Spleen (tissue), 7 donors: ENCODE results near the gene LYPD4.

ENCODE experiments used
- POLR2A ChIP-seq, 3 donors: fragments of 450-650 bp; IDR thresholded peaks; one replicate each; pipeline ENCODE4 v1.5.1; 2017; ENCODE audit warnings: antibody characterized with exemption in 3 of 3, mild to moderate bottlenecking in 1 of 3
- POLR2AphosphoS5 ChIP-seq, 3 donors: sonication (generic); formaldehyde crosslinking; IDR thresholded peaks; one replicate each; pipeline ENCODE4 v1.5.1; 2017; ENCODE audit warnings: antibody characterized with exemption in 3 of 3
- TF ChIP-seq, protein P1 (sequence below), 11 experiments: fragments of 200-600 bp in 7 of 11; fragments of 450-650 bp in 4 of 11; sonication (generic) in 4 of 11; IDR thresholded peaks in 8 of 11; conservative IDR thresholded peaks in 3 of 11; 1 replicate in 7 of 11; 2 replicates in 4 of 11; pipeline versions ENCODE4 v1.4.0 to v1.8.0; 2016 to 2021; ENCODE audit warnings: antibody characterized with exemption in 11 of 11, inconsistent platforms in 4 of 11, mild to moderate bottlenecking in 1 of 11
- donor health status: DM: no; HTN: no; CAD: no; lungs with moderate emphysema.
- donor health status: DM: no; HTN: no; CAD: no.
- donor health status: DM: no; HTN: no; CAD: no.

DNA sequence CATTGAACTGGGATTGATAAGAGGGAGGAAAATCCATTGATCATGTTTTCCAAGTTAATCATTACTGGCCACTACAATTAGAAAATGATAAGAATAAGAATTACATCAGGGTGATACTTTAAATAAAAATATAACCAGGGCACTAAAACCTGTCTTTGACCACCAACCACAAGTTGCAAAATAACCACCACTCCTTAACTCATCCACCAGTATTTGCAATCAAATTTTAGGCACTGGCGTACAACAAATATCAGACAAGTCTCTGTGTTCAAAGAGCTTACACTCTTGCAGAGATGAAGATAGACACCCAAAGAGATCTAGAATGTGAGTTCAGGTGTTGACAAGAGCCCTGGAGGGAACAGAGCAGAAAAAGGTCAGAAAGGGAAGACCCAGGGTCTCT, 47.6 kb downstream of the LYPD4 start:
- TF ChIP-seq, protein P1, sequence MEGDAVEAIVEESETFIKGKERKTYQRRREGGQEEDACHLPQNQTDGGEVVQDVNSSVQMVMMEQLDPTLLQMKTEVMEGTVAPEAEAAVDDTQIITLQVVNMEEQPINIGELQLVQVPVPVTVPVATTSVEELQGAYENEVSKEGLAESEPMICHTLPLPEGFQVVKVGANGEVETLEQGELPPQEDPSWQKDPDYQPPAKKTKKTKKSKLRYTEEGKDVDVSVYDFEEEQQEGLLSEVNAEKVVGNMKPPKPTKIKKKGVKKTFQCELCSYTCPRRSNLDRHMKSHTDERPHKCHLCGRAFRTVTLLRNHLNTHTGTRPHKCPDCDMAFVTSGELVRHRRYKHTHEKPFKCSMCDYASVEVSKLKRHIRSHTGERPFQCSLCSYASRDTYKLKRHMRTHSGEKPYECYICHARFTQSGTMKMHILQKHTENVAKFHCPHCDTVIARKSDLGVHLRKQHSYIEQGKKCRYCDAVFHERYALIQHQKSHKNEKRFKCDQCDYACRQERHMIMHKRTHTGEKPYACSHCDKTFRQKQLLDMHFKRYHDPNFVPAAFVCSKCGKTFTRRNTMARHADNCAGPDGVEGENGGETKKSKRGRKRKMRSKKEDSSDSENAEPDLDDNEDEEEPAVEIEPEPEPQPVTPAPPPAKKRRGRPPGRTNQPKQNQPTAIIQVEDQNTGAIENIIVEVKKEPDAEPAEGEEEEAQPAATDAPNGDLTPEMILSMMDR (IDR thresholded peaks at IDR 0.05 in 8 of 11, conservative IDR thresholded peaks at IDR 0.05 in 3 of 11): no peak
- TF ChIP-seq POLR2A (IDR thresholded peaks at IDR 0.05) (no peak), POLR2AphosphoS5 (IDR thresholded peaks at IDR 0.05) (no peak)
